HCT116 (cell line): ENCODE data around the gene ADGRF5.

ENCODE experiments used
- CTCF ChIP-seq, 3 experiments: fragments of 200-600 bp in 1 of 3; sonication (generic) in 1 of 3; IDR thresholded peaks in 2 of 3; conservative IDR thresholded peaks in 1 of 3; 2 replicates each; pipeline ENCODE4 v1.5.1; 2012 to 2017; ENCODE audit warnings: low read depth in 2 of 3, low read length in 2 of 3, antibody characterized with exemption in 1 of 3, borderline replicate concordance in 1 of 3, control low read depth in 1 of 3, mild to moderate bottlenecking in 1 of 3, mixed read lengths in 1 of 3, mixed run types in 1 of 3, moderate library complexity in 1 of 3; ENCODE audit not compliant: insufficient read depth in 1 of 3
- EZH2 ChIP-seq: fragments of 200-600 bp; sonication (generic); IDR thresholded peaks from 2 replicates; pipeline ENCODE4 v1.6.1; 2017; ENCODE audit warnings: antibody characterized with exemption, mixed run types
- JUND ChIP-seq: IDR thresholded peaks from 2 replicates; pipeline ENCODE4 v1.6.1; 2012
- MAX ChIP-seq: IDR thresholded peaks from 2 replicates; pipeline ENCODE4 v1.6.1; 2012
- POLR2A ChIP-seq: IDR thresholded peaks from 2 replicates; pipeline ENCODE4 v1.7.0; 2011; ENCODE audit warnings: borderline replicate concordance; ENCODE audit not compliant: insufficient read depth, insufficient read length; ENCODE audit errors: extremely low read depth
- POLR2AphosphoS5 ChIP-seq: IDR thresholded peaks from 2 replicates; pipeline ENCODE4 v1.6.1; 2011; ENCODE audit warnings: mild to moderate bottlenecking, low read depth, low read length, moderate library complexity
- RAD21 ChIP-seq: IDR thresholded peaks from 2 replicates; pipeline ENCODE4 v1.6.1; 2012; ENCODE audit warnings: low read depth, mild to moderate bottlenecking
- REST ChIP-seq: IDR thresholded peaks from 2 replicates; pipeline ENCODE4 v1.6.1; 2012; ENCODE audit warnings: low read depth
- SIN3A ChIP-seq: IDR thresholded peaks from 2 replicates; pipeline ENCODE4 v1.6.1; 2012; ENCODE audit warnings: low read depth
- SRF ChIP-seq: IDR thresholded peaks from 2 replicates; pipeline ENCODE4 v1.6.1; 2012; ENCODE audit warnings: low read depth
- TCF7L2 ChIP-seq: IDR thresholded peaks from 2 replicates; pipeline ENCODE4 v1.7.0; 2011; ENCODE audit warnings: borderline replicate concordance, inconsistent platforms; ENCODE audit not compliant: insufficient read depth, insufficient read length; ENCODE audit errors: extremely low read depth

GRCh38 chr6:46918806-46919205 lies 2.9 kb downstream of the ADGRF5 start:
- no peak for TF ChIP-seq POLR2A
- no peak for TF ChIP-seq CTCF (IDR thresholded peaks at IDR 0.05 in 2 of 3, conservative IDR thresholded peaks at IDR 0.05 in 1 of 3; ENCODE audit: borderline replicate concordance in 1 of 3, insufficient read depth in 1 of 3, low read depth in 2 of 3, low read length in 2 of 3)
- no peak for TF ChIP-seq RAD21
- TF ChIP-seq REST = no peak
- no peak for TF ChIP-seq SIN3A
- TF ChIP-seq EZH2 = no peak
- no peak for TF ChIP-seq POLR2AphosphoS5
- TF ChIP-seq MAX = no peak
- no peak for TF ChIP-seq JUND
- no peak for TF ChIP-seq TCF7L2
- no peak for TF ChIP-seq SRF
